Sigmoid colon (tissue), 7 donors: ENCODE results near the gene USP2. TPM values are rescaled to one million over a fixed set of nuclear protein-coding genes. Genes with fewer than 3 reads are reported as not detected.
A peak's percentile ranks its signal among the peaks of the same experiment; 100 is the strongest.

ENCODE experiments used
- DNase-seq: peaks from one replicate; pipeline ENCODE4 v3.0.0-alpha.2; 2019
- H3K27ac ChIP-seq, 4 donors: fragments of 200-600 bp; sonication (generic); one replicate each; pipeline ENCODE4 v1.5.1; 2016 to 2019; ENCODE audit warnings: mild to moderate bottlenecking in 1 of 4
- H3K27me3 ChIP-seq, 3 donors: fragments of 200-600 bp; sonication (generic); one replicate each; pipeline ENCODE4 v1.5.1; 2019; ENCODE audit warnings: mild to moderate bottlenecking in 1 of 3
- H3K36me3 ChIP-seq, 4 donors: fragments of 200-600 bp; sonication (generic); one replicate each; pipeline ENCODE4 v1.5.1; 2016 to 2019
- H3K4me1 ChIP-seq, 4 donors: fragments of 200-600 bp; sonication (generic); one replicate each; pipeline ENCODE4 v1.5.1; 2017 to 2019
- H3K4me3 ChIP-seq, 4 donors: fragments of 200-600 bp; sonication (generic); one replicate each; pipeline ENCODE4 v1.5.1; 2017 to 2019; ENCODE audit warnings: mild to moderate bottlenecking in 2 of 4, moderate library complexity in 1 of 4
- H3K9me3 ChIP-seq, 4 donors: fragments of 200-600 bp in 3 of 4; sonication (generic) in 3 of 4; one replicate each; pipeline versions ENCODE4 v1.5.1 to v1.6.1; 2013 to 2019
- EP300 ChIP-seq, 4 donors: sonication (generic); formaldehyde crosslinking; IDR thresholded peaks; one replicate each; pipeline ENCODE4 v1.6.1; 2017; ENCODE audit warnings: antibody characterized with exemption in 4 of 4
- POLR2A ChIP-seq, 2 donors: fragments of 450-650 bp; IDR thresholded peaks; one replicate each; pipeline ENCODE4 v1.6.1; 2016; ENCODE audit warnings: antibody characterized with exemption in 2 of 2, mild to moderate bottlenecking in 2 of 2, moderate library complexity in 2 of 2
- POLR2AphosphoS5 ChIP-seq, 4 donors: sonication (generic); formaldehyde crosslinking; IDR thresholded peaks; one replicate each; pipeline ENCODE4 v1.6.1; 2017; ENCODE audit warnings: antibody characterized with exemption in 4 of 4
- WGBS, 2 donors: extraction: QIAGEN DNeasy Blood & Tissue Kit; methylation state at CpG; one replicate each; pipeline ENCODE4 v1.1.7; 2013; 5-methylcytosine and 5-hydroxymethylcytosine counted together
- intact Hi-C: fragments of 100-400 bp; cut with DNase I; formaldehyde crosslinking; loops from one replicate; pipeline ENCODE4 v1.15.1; 2023
- polyA plus RNA-seq, 3 donors: library from polyadenylated mRNA; stranded (reverse); fragments of 200-250 nt; gene quantifications; one replicate each; pipeline ENCODE4 v1.2.3, GENCODE V29; 2013
- total RNA-seq, 4 donors: library from RNA; depleted of rRNA; stranded (reverse); fragments of >200 nt; gene quantifications; one replicate each; pipeline ENCODE4 v1.1.0, GENCODE V29; 2016
- TF ChIP-seq, protein P1 (sequence below), 4 experiments: fragments of 450-650 bp in 3 of 4; fragments of 200-600 bp in 1 of 4; IDR thresholded peaks; one replicate each; pipeline ENCODE4 v1.5.1; 2016 to 2019; ENCODE audit warnings: antibody characterized with exemption in 4 of 4, mild to moderate bottlenecking in 3 of 4, moderate library complexity in 2 of 4
- donor health status: healthy with polysubstance abuse.
- donor health status: Bipolar disorder and iron deficiency.
- donor health status: healthy.

The USP2 gene
- total and polyA plus RNA-seq, 7 donors: 0.71 to 13.2 (median 1.9) TPM

DNA sequence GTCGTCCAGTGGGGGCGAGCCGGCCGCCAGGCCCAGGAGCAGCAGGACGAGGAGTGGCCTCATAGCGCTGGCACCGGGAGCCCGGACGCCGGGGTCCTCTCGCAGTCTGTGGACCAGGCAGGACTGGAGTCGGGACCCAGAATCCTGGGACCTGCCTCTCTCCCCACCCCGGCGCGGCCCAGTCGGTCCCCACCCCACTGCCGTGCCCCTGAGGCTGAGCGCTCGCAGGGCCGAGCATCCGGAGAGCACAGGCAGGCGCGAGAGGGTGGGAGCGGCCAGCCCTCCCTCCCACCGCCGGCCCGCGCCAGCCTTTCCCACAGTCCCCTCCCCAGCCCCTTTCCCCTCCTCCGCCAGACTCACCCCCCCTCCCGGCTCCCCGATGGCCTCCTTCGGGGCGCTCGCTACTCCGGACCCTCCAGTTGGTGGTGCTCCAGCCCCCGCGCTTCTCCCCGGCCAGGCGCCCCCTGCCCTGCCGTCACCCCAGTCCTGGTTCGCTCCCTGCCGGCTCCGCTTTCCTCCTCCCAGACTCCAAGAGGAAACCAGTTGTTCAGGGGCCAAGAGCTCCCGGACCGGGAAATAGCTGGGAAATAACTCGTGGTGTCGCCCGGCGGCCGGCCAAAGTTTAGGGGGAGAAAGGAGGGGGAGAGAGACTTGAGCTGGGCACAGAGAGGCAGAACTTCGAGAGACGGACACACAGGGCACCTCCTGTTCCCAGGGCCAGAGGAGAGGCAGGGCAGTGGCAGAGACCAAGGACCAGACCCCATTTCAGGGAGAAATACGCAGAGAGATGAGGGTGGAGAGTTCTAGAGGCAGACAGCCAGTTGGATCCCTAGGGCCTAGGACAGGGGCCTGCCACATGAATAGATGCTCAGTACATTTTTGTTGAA lies 40.9 kb downstream of the USP2 start, which contains the start of gene C1QTNF5:
Gene C1QTNF5 (minus strand): TSS at position 549 of the 887 bp plus-strand sequence. CDS start 486 bp downstream, at position 63.
- DNase-seq: peak; percentile 96

DNA sequence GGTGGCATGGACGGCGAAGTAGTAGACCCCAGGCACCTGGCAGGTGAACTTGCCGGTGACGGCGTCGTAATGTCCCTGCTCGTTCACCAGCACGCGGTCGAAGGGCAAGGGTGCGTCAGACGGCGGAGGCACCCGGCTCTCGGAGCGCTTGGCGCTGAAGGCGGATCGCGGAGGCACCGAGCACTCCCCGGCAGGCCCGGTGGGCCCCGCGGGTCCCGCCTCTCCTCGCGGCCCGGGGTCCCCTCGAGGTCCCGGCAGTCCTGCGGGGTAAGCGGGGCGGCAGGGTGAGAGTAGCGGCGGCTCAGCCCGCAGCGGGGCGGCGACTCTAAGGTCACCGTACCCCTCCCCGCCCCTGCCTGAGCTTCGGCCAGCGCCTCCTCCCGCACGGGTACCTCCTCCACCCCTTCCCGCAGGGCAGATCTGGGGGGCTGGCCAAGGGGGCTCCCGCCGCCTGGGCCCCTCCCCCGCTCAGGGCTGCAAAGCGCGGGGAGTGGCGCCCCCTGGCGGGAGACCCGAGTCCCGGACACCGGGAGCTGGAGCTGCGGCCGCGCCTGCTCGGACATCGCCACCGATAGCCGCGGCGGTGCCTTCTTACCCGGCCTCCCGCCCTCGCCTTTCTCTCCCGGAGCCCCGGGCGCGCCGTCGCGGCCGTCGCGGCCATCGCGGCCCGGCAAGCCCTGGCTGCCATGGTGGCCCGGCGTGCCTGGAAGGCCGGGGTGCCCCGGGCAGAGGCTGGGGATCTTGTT lies 41.7 kb downstream of the USP2 start:
- Histone ChIP-seq H3K27me3 (peaks cover 0 to 19% (median 12%) of the 10 kb centered on the region in 3 donors), H3K36me3 (peaks cover 0 to 9% (median 0%) of the 10 kb centered on the region in 4 donors), H3K9me3 (no peaks in the 10 kb centered on the region), H3K27ac (peak overlapping the region; percentile 80 to 92 (median 84)), H3K4me3 (peak overlapping the region; percentile 51 to 73 (median 59)), H3K4me1 (peaks cover 0 to 68% (median 61%) of the 10 kb centered on the region in 4 donors)
- intact Hi-C loops: loop anchor here (5.0 kb wide), 1 partner anchor 43 kb away; the partner anchor contains the start of gene USP2
- TF ChIP-seq EP300 (IDR thresholded peaks at IDR 0.05) (no peak), POLR2AphosphoS5 (IDR thresholded peaks at IDR 0.05) (peak in 2 of 4 donors; percentile 24 to 49), POLR2A (IDR thresholded peaks at IDR 0.05) (no peak)
- TF ChIP-seq, protein P1, sequence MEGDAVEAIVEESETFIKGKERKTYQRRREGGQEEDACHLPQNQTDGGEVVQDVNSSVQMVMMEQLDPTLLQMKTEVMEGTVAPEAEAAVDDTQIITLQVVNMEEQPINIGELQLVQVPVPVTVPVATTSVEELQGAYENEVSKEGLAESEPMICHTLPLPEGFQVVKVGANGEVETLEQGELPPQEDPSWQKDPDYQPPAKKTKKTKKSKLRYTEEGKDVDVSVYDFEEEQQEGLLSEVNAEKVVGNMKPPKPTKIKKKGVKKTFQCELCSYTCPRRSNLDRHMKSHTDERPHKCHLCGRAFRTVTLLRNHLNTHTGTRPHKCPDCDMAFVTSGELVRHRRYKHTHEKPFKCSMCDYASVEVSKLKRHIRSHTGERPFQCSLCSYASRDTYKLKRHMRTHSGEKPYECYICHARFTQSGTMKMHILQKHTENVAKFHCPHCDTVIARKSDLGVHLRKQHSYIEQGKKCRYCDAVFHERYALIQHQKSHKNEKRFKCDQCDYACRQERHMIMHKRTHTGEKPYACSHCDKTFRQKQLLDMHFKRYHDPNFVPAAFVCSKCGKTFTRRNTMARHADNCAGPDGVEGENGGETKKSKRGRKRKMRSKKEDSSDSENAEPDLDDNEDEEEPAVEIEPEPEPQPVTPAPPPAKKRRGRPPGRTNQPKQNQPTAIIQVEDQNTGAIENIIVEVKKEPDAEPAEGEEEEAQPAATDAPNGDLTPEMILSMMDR (IDR thresholded peaks at IDR 0.05): peak; percentile 61 to 92 (median 72)
- WGBS, 2 donors: 4 to 5% methylated on average over 86 of the region's 86 CpGs
- DNase-seq: peak; percentile 88

More for the DNA sequence above, 40.9 kb downstream of the USP2 start, which contains the start of gene C1QTNF5:
- Histone ChIP-seq H3K9me3 (no peaks in the 10 kb centered on the region), H3K4me3 (peak within 1 kb of the TSS; percentile 51 to 73 (median 59)), H3K27ac (peak within 1 kb of the TSS; percentile 80 to 92 (median 84)), H3K36me3 (peaks cover 0 to 9% (median 0%) of the 10 kb centered on the region in 4 donors), H3K4me1 (peaks cover 0 to 60% (median 53%) of the 10 kb centered on the region in 4 donors), H3K27me3 (peaks cover 0 to 19% (median 12%) of the 10 kb centered on the region in 3 donors)
- intact Hi-C loops: loop anchor here (5.0 kb wide), 1 partner anchor 42 kb away; the partner anchor contains the start of gene USP2
- 2 to 5% methylated on average over 53 of the region's 53 CpGs for WGBS, 2 donors
- TF ChIP-seq POLR2AphosphoS5 (IDR thresholded peaks at IDR 0.05) (peak; percentile 39 to 65 (median 48)), EP300 (IDR thresholded peaks at IDR 0.05) (no peak)

DNA sequence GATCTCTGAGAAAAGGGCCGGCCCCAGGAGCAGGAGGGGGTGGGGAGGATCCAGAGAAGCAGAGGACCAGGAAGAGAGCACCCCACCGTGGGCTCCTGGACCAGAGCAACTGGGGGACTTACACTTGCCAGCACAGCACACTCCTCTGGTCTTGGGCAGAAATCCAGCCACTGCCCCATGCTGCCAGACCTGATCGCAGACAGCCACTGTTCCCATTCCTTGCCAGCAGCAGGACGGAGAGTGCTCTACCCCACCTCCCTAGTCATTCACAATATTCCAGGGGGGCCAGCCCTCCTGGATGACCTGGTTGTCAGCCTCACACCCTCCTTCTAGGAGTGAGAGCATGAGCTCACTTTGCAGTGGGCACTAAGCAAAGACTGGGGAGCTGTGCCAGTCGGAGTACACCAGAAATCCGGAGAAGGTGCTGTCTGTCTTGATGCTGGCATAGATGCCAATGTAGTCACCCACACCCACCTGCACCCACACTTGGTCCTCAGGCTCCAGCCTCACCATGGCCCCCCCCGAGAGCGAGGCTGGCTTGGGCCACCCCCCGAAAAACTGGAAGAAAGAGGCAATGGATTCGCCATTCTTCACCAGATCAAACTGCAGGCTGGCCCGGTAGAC lies 42.4 kb downstream of the USP2 start:
- H3K9me3 ChIP-seq: no peaks in the 10 kb centered on the region
- H3K27ac ChIP-seq: peak overlapping the region; percentile 80 to 92 (median 84)
- peaks cover 0 to 70% (median 62%) of the 10 kb centered on the region in 4 donors for H3K4me1 ChIP-seq
- H3K36me3 ChIP-seq: peaks cover 0 to 9% (median 0%) of the 10 kb centered on the region in 4 donors
- H3K27me3 ChIP-seq: peaks cover 0 to 19% (median 12%) of the 10 kb centered on the region in 3 donors
- peak overlapping the region; percentile 51 to 73 (median 59) for H3K4me3 ChIP-seq
- intact Hi-C loops: loop anchor here (1.0 kb wide), 1 partner anchor 133 kb away; the partner anchor contains the start of gene CBL
- TF ChIP-seq EP300 (IDR thresholded peaks at IDR 0.05) (no peak), POLR2AphosphoS5 (IDR thresholded peaks at IDR 0.05) (no peak), POLR2A (IDR thresholded peaks at IDR 0.05) (no peak)
- TF ChIP-seq, protein P1 (IDR thresholded peaks at IDR 0.05): no peak
- 66 to 75% methylated on average over 11 of the region's 11 CpGs for WGBS, 2 donors
- no peak for DNase-seq

DNA sequence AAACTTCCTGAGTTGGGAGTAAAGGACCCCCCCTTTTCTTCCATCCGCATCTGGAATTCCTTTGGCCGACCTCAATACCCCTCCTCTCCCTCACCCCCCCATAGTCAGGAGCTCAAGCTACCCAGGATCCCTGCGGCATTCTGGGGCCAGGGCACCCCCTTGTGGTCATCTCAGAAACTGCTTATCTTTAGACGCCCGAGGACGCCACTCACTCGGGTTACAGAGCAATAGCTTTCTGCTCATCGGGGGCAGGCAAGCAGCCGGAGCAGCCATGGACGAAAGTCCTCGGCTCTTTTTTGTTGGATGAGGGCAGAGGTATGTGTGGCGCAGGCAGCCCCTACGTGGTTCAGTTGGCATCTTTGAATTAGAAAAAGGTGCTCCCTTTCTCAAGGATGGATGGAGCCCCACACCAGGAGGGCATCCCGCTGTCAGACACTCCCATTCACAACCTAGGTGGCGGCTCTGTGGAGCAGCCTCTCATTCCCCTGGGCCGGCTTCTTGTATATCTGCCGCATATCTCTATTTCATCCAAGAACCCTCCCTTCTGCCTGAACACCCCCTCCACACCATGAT lies 43.1 kb downstream of the USP2 start:
- Histone ChIP-seq H3K4me1 (peaks cover 0 to 70% (median 62%) of the 10 kb centered on the region in 4 donors), H3K9me3 (no peaks in the 10 kb centered on the region), H3K4me3 (peak overlapping the region in 2 of 4 donors; percentile 63 to 73), H3K27me3 (peaks cover 0 to 19% (median 12%) of the 10 kb centered on the region in 3 donors), H3K36me3 (peaks cover 0 to 9% (median 0%) of the 10 kb centered on the region in 4 donors), H3K27ac (peak overlapping the region; percentile 80 to 92 (median 84))
- TF ChIP-seq, protein P1 (IDR thresholded peaks at IDR 0.05): peak; percentile 74 to 83 (median 78)
- no peak for TF ChIP-seq POLR2AphosphoS5 (IDR thresholded peaks at IDR 0.05)
- WGBS, 2 donors: 22 to 23% methylated on average over 17 of the region's 17 CpGs
- intact Hi-C loops: loop anchor here (1.0 kb wide), 1 partner anchor 132 kb away; the partner anchor contains the start of gene CBL
- peak; percentile 88 for DNase-seq
